ENCODE measurements around the gene SWI5.

SWI5 gene

DNA sequence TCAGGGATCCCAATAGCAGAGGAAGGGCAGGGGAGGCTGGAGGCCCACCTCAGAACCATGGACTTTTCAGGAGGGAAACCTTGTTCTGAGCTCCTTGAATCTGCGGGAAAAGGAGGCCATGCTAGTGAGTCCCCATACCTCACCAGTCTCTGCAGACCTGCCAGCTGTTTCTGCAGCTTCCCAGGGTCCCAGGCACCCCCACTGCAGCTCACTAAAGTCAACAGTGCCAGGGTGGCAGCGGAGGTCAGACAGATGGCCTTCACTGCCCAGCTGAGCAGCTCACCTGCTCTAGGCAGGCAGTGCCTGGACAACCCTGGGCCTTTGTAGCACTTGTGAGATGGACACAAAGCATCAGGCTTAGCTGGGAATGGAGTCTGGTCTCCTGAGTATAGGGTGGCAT, 59.8 kb downstream of the SWI5 start:
- no peak for DNase-seq
- TF ChIP-seq, protein P1, sequence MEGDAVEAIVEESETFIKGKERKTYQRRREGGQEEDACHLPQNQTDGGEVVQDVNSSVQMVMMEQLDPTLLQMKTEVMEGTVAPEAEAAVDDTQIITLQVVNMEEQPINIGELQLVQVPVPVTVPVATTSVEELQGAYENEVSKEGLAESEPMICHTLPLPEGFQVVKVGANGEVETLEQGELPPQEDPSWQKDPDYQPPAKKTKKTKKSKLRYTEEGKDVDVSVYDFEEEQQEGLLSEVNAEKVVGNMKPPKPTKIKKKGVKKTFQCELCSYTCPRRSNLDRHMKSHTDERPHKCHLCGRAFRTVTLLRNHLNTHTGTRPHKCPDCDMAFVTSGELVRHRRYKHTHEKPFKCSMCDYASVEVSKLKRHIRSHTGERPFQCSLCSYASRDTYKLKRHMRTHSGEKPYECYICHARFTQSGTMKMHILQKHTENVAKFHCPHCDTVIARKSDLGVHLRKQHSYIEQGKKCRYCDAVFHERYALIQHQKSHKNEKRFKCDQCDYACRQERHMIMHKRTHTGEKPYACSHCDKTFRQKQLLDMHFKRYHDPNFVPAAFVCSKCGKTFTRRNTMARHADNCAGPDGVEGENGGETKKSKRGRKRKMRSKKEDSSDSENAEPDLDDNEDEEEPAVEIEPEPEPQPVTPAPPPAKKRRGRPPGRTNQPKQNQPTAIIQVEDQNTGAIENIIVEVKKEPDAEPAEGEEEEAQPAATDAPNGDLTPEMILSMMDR (IDR thresholded peaks at IDR 0.05), result no peak
- no peak overlapping the region for H3K4me3 Mint-ChIP-seq
- H3K27ac Mint-ChIP-seq, result no peak overlapping the region
- H3K27me3 Mint-ChIP-seq (ENCODE audit: low read depth, poor library complexity), result peaks cover 6% of the 10 kb centered on the region
- H3K9me3 Mint-ChIP-seq, result no peaks in the 10 kb centered on the region
- peaks cover 15% of the 10 kb centered on the region for H3K36me3 Mint-ChIP-seq (ENCODE audit: low read depth)
- H3K4me1 Mint-ChIP-seq, result peaks cover 24% of the 10 kb centered on the region

DNA sequence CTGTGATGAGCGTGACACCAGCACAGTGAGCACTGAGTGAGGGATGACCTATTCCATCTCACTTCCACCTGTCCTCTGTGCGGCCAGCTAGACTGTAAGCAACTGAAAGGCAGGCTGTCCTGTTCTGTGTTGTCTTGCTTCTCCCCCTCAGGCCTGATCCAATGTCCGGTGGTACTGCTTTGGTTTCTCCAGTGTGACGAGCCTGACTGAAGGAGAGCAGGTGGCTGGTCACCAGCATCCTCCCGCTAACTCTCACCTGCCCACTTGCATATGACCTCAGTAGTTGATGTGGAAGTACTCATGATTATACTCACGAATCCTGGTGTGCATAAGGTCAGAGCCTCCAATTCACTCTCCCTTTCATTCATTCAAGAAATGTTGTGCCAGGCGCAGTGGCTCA, 61.9 kb downstream of the SWI5 start:
- H3K27me3 Mint-ChIP-seq (ENCODE audit: low read depth, poor library complexity), result peaks cover 6% of the 10 kb centered on the region
- peaks cover 6% of the 10 kb centered on the region for H3K36me3 Mint-ChIP-seq (ENCODE audit: low read depth)
- H3K27ac Mint-ChIP-seq, result no peak overlapping the region
- peaks cover 26% of the 10 kb centered on the region for H3K4me1 Mint-ChIP-seq
- TF ChIP-seq, protein P1 (IDR thresholded peaks at IDR 0.05), result no peak
- no peak overlapping the region for H3K4me3 Mint-ChIP-seq
- H3K9me3 Mint-ChIP-seq, result no peaks in the 10 kb centered on the region
- no peak for DNase-seq

Measured in nephron progenitor cell (in vitro differentiated cells).